IMR-90 (cell line): ENCODE measurements around the gene CCDC138. TPM values are rescaled to one million over a fixed set of nuclear protein-coding genes. Genes with fewer than 3 reads are reported as not detected.

Source experiments
- ATAC-seq: fragments of 200-7000 bp; cut with Tn5 transposase; 2 replicates; pipeline ENCODE4 v1.9.1; 2020; ENCODE audit warnings: low read depth, mild to moderate bottlenecking, moderate library complexity
- BruUV-seq: library from RNA; stranded (reverse); fragments of 400-500 nt; replicated peaks from 2 replicates; lab custom pipeline; 2021; lab: Mats Ljungman, UMichigan
- CTCF ChIA-PET: fragments of 300-600 bp; formaldehyde crosslinking; extraction: SDS; loops from one replicate; lab custom pipeline; 2021; ENCODE audit warnings: antibody characterized with exemption; lab: Yijun Ruan, JAX
- POLR2A ChIA-PET: fragments of 300-600 bp; sonication (Branson Sonifier 250); formaldehyde crosslinking; loops from one replicate; lab custom pipeline; 2022; ENCODE audit warnings: antibody characterized with exemption; ENCODE audit not compliant: unreplicated experiment; lab: Charles Lee
- DNase-seq: peaks from one replicate; pipeline ENCODE4 v3.0.0; 2013
- H2AFZ ChIP-seq: replicated peaks from 2 replicates; pipeline ENCODE3; 2013; ENCODE audit warnings: low read length, mild to moderate bottlenecking; ENCODE audit not compliant: poor library complexity
- H2AK5ac ChIP-seq: 2 replicates; pipeline ENCODE4 v1.6.1; 2013; ENCODE audit warnings: low read depth, low read length, inconsistent platforms
- H2AK9ac ChIP-seq: replicated peaks from 2 replicates; pipeline ENCODE3; 2013; ENCODE audit warnings: mild to moderate bottlenecking, low read depth, low read length, moderate library complexity; ENCODE audit not compliant: poor library complexity
- H2BK120ac ChIP-seq: 2 replicates; pipeline ENCODE4 v1.6.1; 2013; ENCODE audit warnings: low read depth, low read length, inconsistent platforms
- H2BK15ac ChIP-seq: 3 replicates; pipeline ENCODE4 v1.6.1; 2013; ENCODE audit warnings: low read depth, low read length, inconsistent platforms
- H2BK20ac ChIP-seq: 2 replicates; pipeline ENCODE4 v1.6.1; 2013; ENCODE audit warnings: low read depth, mild to moderate bottlenecking, inconsistent platforms, low read length, moderate library complexity
- H2BK5ac ChIP-seq: 2 replicates; pipeline ENCODE4 v1.6.1; 2013; ENCODE audit warnings: mild to moderate bottlenecking, low read depth, low read length, inconsistent platforms; ENCODE audit not compliant: poor library complexity, severe bottlenecking
- H3K14ac ChIP-seq: replicated peaks from 2 replicates; pipeline ENCODE4 v1.6.1; 2013; ENCODE audit warnings: low read depth, low read length, inconsistent platforms
- H3K18ac ChIP-seq: 2 replicates; pipeline ENCODE4 v1.6.1; 2013; ENCODE audit warnings: low read depth, low read length, control low read depth
- H3K23ac ChIP-seq: 2 replicates; pipeline ENCODE4 v1.6.1; 2013; ENCODE audit warnings: low read depth, low read length, inconsistent platforms
- H3K27ac ChIP-seq: 2 replicates; pipeline ENCODE4 v1.5.1; 2013; ENCODE audit warnings: mild to moderate bottlenecking, control low read depth, low read length; ENCODE audit not compliant: insufficient read depth
- H3K27me3 ChIP-seq: 2 replicates; pipeline ENCODE4 v1.6.1; 2013; ENCODE audit warnings: low read length; ENCODE audit not compliant: control insufficient read depth, insufficient read depth
- H3K36me3 ChIP-seq: 2 replicates; pipeline ENCODE4 v1.6.1; 2013; ENCODE audit warnings: low read length, mixed read lengths; ENCODE audit not compliant: control insufficient read depth, insufficient read depth
- H3K4ac ChIP-seq: 2 replicates; pipeline ENCODE4 v1.6.1; 2013; ENCODE audit warnings: low read depth, low read length, inconsistent platforms
- H3K4me1 ChIP-seq: 2 replicates; pipeline ENCODE4 v1.6.1; 2013; ENCODE audit warnings: low read length, mixed read lengths; ENCODE audit not compliant: control insufficient read depth, insufficient read depth
- H3K4me2 ChIP-seq: 2 replicates; pipeline ENCODE4 v1.6.1; 2013; ENCODE audit warnings: low read depth, mild to moderate bottlenecking, control low read depth, low read length, moderate library complexity
- H3K4me3 ChIP-seq: 2 replicates; pipeline ENCODE4 v1.5.1; 2013; ENCODE audit warnings: low read depth, mild to moderate bottlenecking, control low read depth, low read length, moderate library complexity; ENCODE audit not compliant: insufficient read depth
- H3K56ac ChIP-seq: 2 replicates; pipeline ENCODE4 v1.6.1; 2013; ENCODE audit warnings: low read length, inconsistent platforms; ENCODE audit not compliant: insufficient read depth; ENCODE audit errors: extremely low read depth
- H3K79me1 ChIP-seq, 2 experiments: 2 replicates each; pipeline ENCODE4 v1.6.1; 2013; ENCODE audit warnings: low read length in 2 of 2, inconsistent platforms in 1 of 2, low read depth in 1 of 2
- H3K9ac ChIP-seq: 2 replicates; pipeline ENCODE4 v1.6.1; 2013; ENCODE audit warnings: low read depth, low read length, control low read depth
- H3K9me1 ChIP-seq: 2 replicates; pipeline ENCODE4 v1.6.1; 2013; ENCODE audit warnings: low read length, inconsistent platforms; ENCODE audit not compliant: insufficient read depth
- H3K9me3 ChIP-seq: 2 replicates; pipeline ENCODE4 v1.6.1; 2013; ENCODE audit warnings: low read length; ENCODE audit not compliant: control insufficient read depth, insufficient read depth
- H4K20me1 ChIP-seq: 2 replicates; pipeline ENCODE4 v1.6.1; 2013; ENCODE audit warnings: low read length, inconsistent platforms; ENCODE audit not compliant: insufficient read depth
- H4K5ac ChIP-seq: 2 replicates; pipeline ENCODE4 v1.6.1; 2013; ENCODE audit warnings: mild to moderate bottlenecking, low read depth, low read length, control low read depth
- H4K8ac ChIP-seq, 2 experiments: 2 replicates each; pipeline ENCODE4 v1.6.1; 2013; ENCODE audit warnings: low read depth in 2 of 2, low read length in 2 of 2, control low read depth in 1 of 2, inconsistent platforms in 1 of 2
- H4K91ac ChIP-seq: 2 replicates; pipeline ENCODE4 v1.6.1; 2013; ENCODE audit warnings: low read depth, low read length, inconsistent platforms; ENCODE audit not compliant: insufficient read depth
- BHLHE40 ChIP-seq: fragments of 150-350 bp; IDR thresholded peaks from 2 replicates; pipeline ENCODE4 v1.6.1; 2016; ENCODE audit warnings: mild to moderate bottlenecking, low read depth, low read length
- CEBPB ChIP-seq: IDR thresholded peaks from 2 replicates; pipeline ENCODE4 v1.6.1; 2012; ENCODE audit warnings: low read depth, low read length, improper control_type of control experiment
- CHD1 ChIP-seq: IDR thresholded peaks from 2 replicates; pipeline ENCODE4 v1.6.1; 2012; ENCODE audit warnings: low read depth, low read length, improper control_type of control experiment
- FOS ChIP-seq: fragments of 150-350 bp; IDR thresholded peaks from 2 replicates; pipeline ENCODE4 v1.6.1; 2016; ENCODE audit warnings: low read depth, low read length
- MAFK ChIP-seq: IDR thresholded peaks from 2 replicates; pipeline ENCODE4 v1.6.1; 2012; ENCODE audit warnings: low read depth, low read length, improper control_type of control experiment
- MAZ ChIP-seq: IDR thresholded peaks from 2 replicates; pipeline ENCODE4 v1.6.1; 2012; ENCODE audit warnings: low read depth, mild to moderate bottlenecking, low read length, improper control_type of control experiment, moderate library complexity, borderline replicate concordance
- MXI1 ChIP-seq: IDR thresholded peaks from 2 replicates; pipeline ENCODE4 v1.6.1; 2012; ENCODE audit warnings: low read depth, mild to moderate bottlenecking, low read length, moderate library complexity, borderline replicate concordance
- NFE2L2 ChIP-seq: fragments of 150-350 bp; IDR thresholded peaks from 2 replicates; pipeline ENCODE4 v1.6.1; 2016; ENCODE audit warnings: low read depth, mild to moderate bottlenecking, low read length
- POLR2A ChIP-seq: IDR thresholded peaks from 2 replicates; pipeline ENCODE4 v1.6.1; 2012; ENCODE audit warnings: mild to moderate bottlenecking, low read depth, low read length
- RAD21 ChIP-seq: IDR thresholded peaks from 2 replicates; pipeline ENCODE4 v1.6.1; 2012; ENCODE audit warnings: low read length, improper control_type of control experiment
- RCOR1 ChIP-seq: IDR thresholded peaks from 2 replicates; pipeline ENCODE4 v1.6.1; 2012; ENCODE audit warnings: mild to moderate bottlenecking, low read length, improper control_type of control experiment; ENCODE audit not compliant: insufficient replicate concordance
- SMC3 ChIP-seq: fragments of 150-350 bp; IDR thresholded peaks from 2 replicates; pipeline ENCODE4 v1.6.1; 2016; ENCODE audit warnings: low read depth, mild to moderate bottlenecking, antibody characterized with exemption, low read length, moderate library complexity
- WGBS, 2 experiments: methylation state at CpG; one replicate each; pipeline versions ENCODE4 v1.1.5 to v1.1.7; 2013; ENCODE audit warnings: missing lambda C conversion rate in 2 of 2; ENCODE audit not compliant: insufficient read length in 1 of 2; ENCODE audit errors: extremely low coverage in 2 of 2; 5-methylcytosine and 5-hydroxymethylcytosine counted together
- dilution Hi-C: fragments of 300-500 bp; cut with HindIII; formaldehyde crosslinking; loops from one replicate; pipeline ENCODE4 v1.14.3; 2018; ENCODE audit warnings: low sequenced_read_pairs; ENCODE audit not compliant: unreplicated experiment
- in situ Hi-C: fragments of 300-500 bp; cut with MboI; formaldehyde crosslinking; loops from 3 replicates; pipeline ENCODE4 v1.14.3; 2019; ENCODE audit warnings: low sequenced_read_pairs, inconsistent platforms, mixed read lengths
- intact Hi-C: fragments of 100-400 bp; cut with micrococcal nuclease; formaldehyde crosslinking; loops from 2 replicates; pipeline ENCODE4 v1.10.0; 2022
- polyA plus RNA-seq, 3 experiments: library from polyadenylated mRNA; depleted of rRNA; stranded (reverse); fragments of >200 nt; gene quantifications; 2 replicates each; pipeline ENCODE4 v1.2.3, GENCODE V29; 2012; ENCODE audit warnings: low replicate concordance in 1 of 3
- total RNA-seq: library from RNA; depleted of rRNA; stranded (reverse); fragments of >200 nt; gene quantifications from 2 replicates; pipeline ENCODE4 v1.2.3, GENCODE V29; 2012
- TF ChIP-seq, protein P1 (sequence below): conservative IDR thresholded peaks from 2 replicates; pipeline ENCODE4 v1.5.1; 2012; ENCODE audit warnings: mild to moderate bottlenecking, low read depth, low read length, improper control_type of control experiment
- TF ChIP-seq, protein P2 (sequence below): fragments of 150-350 bp; IDR thresholded peaks from 2 replicates; pipeline ENCODE4 v1.6.1; 2016; ENCODE audit warnings: low read depth, mild to moderate bottlenecking, low read length, moderate library complexity, borderline replicate concordance
- TF ChIP-seq, protein P3 (sequence below): fragments of 150-350 bp; IDR thresholded peaks from 2 replicates; pipeline ENCODE4 v1.6.1; 2017; ENCODE audit warnings: mild to moderate bottlenecking, antibody characterized with exemption, low read length, low read depth

CCDC138 gene
- total and polyA plus RNA-seq, 2 of the 4 experiments (the other 2 are of a cell fraction): 1.5 to 2.9 TPM

DNA sequence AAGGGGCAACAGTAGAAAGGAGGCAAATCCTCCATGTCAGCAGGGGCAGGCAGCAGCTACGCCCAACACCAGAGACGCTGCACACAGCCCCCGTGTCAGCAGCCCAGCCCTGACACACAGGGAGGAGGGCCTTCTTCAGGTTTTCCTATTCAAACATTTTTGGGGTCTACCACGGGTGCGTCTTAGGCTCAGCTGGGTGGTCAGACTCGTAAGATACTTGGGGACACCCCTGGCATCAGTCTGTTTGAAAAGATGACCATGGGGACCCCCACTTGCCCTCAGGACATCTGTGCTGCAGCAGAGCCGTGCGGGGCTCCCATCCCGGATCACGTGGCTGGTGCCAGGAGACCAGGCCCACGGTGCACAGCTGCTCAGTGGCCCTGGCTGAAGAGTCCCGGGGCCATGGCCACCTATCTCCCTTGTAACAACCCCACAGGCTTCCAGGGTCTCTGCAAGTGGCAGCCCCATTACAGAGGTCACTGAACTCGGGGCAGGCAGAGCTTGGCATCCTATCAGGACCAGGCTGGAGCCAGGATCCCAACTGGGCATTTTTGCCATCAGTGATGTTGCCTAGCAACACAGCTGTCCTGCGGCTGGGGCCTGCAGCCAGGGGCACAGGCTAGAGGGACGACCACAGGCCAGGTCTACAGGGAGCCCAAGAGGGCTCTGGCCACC, 120.0 kb downstream of the CCDC138 start:
- ATAC-seq (no peak), DNase-seq (no peak)
- Histone ChIP-seq H2BK15ac (no peak overlapping the region), H4K20me1 (no peaks in the 10 kb centered on the region), H3K79me1 (no peaks in the 10 kb centered on the region), H2AK5ac (no peak overlapping the region), H3K4me1 (no peaks in the 10 kb centered on the region), H3K27ac (no peak overlapping the region), H3K14ac (no peak overlapping the region), H2BK5ac (no peak overlapping the region), H4K8ac (no peak overlapping the region), H3K4ac (no peak overlapping the region), H3K27me3 (peaks cover 37% of the 10 kb centered on the region), H3K4me2 (no peak overlapping the region), H2BK20ac (no peak overlapping the region), H4K91ac (no peak overlapping the region), H3K9ac (no peak overlapping the region), H2BK120ac (no peak overlapping the region), H2AFZ (no peak overlapping the region), H2AK9ac (no peak overlapping the region), H3K9me1 (no peaks in the 10 kb centered on the region), H3K18ac (no peak overlapping the region), H4K5ac (no peak overlapping the region), H3K36me3 (no peaks in the 10 kb centered on the region), H3K23ac (no peak overlapping the region), H3K56ac (no peak overlapping the region), H3K9me3 (no peaks in the 10 kb centered on the region), H3K4me3 (no peak overlapping the region)
- ChIA-PET CTCF (no interaction called here), POLR2A (no interaction called here)
- WGBS, 2 experiments: 66% methylated on average over 10 of the region's 15 CpGs; no CpG with 5 or more reads in 1 of the 2 experiments
- in situ Hi-C loops: no loop called here
- intact Hi-C loops: no loop called here
- no peak for TF ChIP-seq SMC3
- TF ChIP-seq CHD1: no peak
- TF ChIP-seq, protein P1, sequence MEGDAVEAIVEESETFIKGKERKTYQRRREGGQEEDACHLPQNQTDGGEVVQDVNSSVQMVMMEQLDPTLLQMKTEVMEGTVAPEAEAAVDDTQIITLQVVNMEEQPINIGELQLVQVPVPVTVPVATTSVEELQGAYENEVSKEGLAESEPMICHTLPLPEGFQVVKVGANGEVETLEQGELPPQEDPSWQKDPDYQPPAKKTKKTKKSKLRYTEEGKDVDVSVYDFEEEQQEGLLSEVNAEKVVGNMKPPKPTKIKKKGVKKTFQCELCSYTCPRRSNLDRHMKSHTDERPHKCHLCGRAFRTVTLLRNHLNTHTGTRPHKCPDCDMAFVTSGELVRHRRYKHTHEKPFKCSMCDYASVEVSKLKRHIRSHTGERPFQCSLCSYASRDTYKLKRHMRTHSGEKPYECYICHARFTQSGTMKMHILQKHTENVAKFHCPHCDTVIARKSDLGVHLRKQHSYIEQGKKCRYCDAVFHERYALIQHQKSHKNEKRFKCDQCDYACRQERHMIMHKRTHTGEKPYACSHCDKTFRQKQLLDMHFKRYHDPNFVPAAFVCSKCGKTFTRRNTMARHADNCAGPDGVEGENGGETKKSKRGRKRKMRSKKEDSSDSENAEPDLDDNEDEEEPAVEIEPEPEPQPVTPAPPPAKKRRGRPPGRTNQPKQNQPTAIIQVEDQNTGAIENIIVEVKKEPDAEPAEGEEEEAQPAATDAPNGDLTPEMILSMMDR: no peak
- TF ChIP-seq FOS: no peak
- no peak for TF ChIP-seq BHLHE40
- TF ChIP-seq CEBPB: no peak
- TF ChIP-seq POLR2A: no peak
- TF ChIP-seq MAFK: no peak
- TF ChIP-seq NFE2L2: no peak
- TF ChIP-seq RCOR1: no peak
- no peak for TF ChIP-seq MXI1
- TF ChIP-seq, protein P2, sequence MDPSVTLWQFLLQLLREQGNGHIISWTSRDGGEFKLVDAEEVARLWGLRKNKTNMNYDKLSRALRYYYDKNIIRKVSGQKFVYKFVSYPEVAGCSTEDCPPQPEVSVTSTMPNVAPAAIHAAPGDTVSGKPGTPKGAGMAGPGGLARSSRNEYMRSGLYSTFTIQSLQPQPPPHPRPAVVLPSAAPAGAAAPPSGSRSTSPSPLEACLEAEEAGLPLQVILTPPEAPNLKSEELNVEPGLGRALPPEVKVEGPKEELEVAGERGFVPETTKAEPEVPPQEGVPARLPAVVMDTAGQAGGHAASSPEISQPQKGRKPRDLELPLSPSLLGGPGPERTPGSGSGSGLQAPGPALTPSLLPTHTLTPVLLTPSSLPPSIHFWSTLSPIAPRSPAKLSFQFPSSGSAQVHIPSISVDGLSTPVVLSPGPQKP: no peak
- TF ChIP-seq, protein P3, sequence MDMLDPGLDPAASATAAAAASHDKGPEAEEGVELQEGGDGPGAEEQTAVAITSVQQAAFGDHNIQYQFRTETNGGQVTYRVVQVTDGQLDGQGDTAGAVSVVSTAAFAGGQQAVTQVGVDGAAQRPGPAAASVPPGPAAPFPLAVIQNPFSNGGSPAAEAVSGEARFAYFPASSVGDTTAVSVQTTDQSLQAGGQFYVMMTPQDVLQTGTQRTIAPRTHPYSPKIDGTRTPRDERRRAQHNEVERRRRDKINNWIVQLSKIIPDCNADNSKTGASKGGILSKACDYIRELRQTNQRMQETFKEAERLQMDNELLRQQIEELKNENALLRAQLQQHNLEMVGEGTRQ: no peak
- TF ChIP-seq MAZ: no peak
- no peak for TF ChIP-seq RAD21
- dilution Hi-C loops: no loop called here
- BruUV-seq: no TSS peak
